HL-60 (cell line): ENCODE measurements around the gene TNRC6C.

Experiments used
- DNase-seq, 2 experiments: peaks; one replicate each; pipeline ENCODE4 v3.0.0-alpha.2; 2010 to 2020; ENCODE audit warnings: low read depth in 1 of 2, low spot score in 1 of 2
- H3K27ac ChIP-seq: fragments of 250-450 bp; sonication (Bioruptor Pico); replicated peaks from 2 replicates; pipeline ENCODE4 v1.5.1; 2020; ENCODE audit warnings: mild to moderate bottlenecking, moderate library complexity
- H3K27me3 ChIP-seq: fragments of 250-450 bp; sonication (Bioruptor Pico); 2 replicates; pipeline ENCODE4 v1.5.1; 2021; ENCODE audit warnings: mild to moderate bottlenecking, moderate library complexity; ENCODE audit not compliant: insufficient read depth, poor library complexity, severe bottlenecking
- H3K4me3 ChIP-seq: replicated peaks from 2 replicates; pipeline ENCODE4 v1.5.1; 2011; ENCODE audit warnings: mild to moderate bottlenecking, control low read depth, low read length; ENCODE audit not compliant: insufficient read depth
- GABPA ChIP-seq: IDR thresholded peaks from 2 replicates; pipeline ENCODE4 v1.6.1; 2012; ENCODE audit warnings: low read depth
- POLR2AphosphoS5 ChIP-seq: IDR thresholded peaks from 2 replicates; pipeline ENCODE4 v1.6.1; 2012; ENCODE audit warnings: low read depth
- SPI1 ChIP-seq: IDR thresholded peaks from 2 replicates; pipeline ENCODE4 v1.6.1; 2012; ENCODE audit warnings: low read depth, mild to moderate bottlenecking, borderline replicate concordance
- TF ChIP-seq, protein P1 (sequence below): IDR thresholded peaks from one replicate; pipeline ENCODE4 v1.5.1; 2011; ENCODE audit warnings: low read length, control low read depth, inconsistent platforms; ENCODE audit not compliant: insufficient read depth
- TF ChIP-seq, protein P2 (sequence below): IDR thresholded peaks from 2 replicates; pipeline ENCODE4 v1.6.1; 2012; ENCODE audit warnings: low read depth; ENCODE audit not compliant: insufficient replicate concordance

The TNRC6C gene

DNA sequence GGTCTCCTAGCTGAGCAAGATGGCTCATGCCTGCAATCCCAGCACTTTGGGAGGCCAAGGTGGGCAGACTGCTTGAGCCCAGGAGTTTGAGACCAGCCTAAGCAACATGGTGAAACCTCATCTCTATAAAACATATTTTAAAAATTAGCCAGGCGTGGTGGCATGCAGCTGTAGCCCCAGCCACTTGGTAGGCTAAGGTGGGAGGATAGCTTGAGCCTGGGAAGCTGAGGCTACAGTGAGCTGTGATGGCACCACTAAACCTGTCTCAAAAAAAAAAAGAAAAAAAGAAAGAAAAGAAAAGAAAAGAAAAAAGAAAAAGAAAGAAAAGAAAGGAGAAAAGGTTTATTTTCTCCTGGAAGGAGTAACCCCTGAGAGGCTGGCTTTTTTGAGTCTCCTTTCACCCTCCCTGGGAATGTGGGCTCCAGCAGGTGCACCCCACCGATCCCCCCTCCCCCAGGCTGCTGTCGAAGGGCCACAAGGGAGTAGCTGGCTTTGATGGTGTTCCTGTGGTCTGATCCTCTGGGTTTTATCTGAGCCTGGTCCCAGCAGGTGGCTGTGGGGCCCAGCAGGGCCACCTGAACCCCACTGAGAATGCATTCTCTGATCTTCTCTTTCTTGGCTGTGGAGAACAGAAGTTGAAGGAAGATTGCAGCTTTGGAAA, 29.9 kb upstream of the TNRC6C start:
- H3K4me3 ChIP-seq: no peak overlapping the region
- TF ChIP-seq GABPA: no peak
- TF ChIP-seq, protein P1, sequence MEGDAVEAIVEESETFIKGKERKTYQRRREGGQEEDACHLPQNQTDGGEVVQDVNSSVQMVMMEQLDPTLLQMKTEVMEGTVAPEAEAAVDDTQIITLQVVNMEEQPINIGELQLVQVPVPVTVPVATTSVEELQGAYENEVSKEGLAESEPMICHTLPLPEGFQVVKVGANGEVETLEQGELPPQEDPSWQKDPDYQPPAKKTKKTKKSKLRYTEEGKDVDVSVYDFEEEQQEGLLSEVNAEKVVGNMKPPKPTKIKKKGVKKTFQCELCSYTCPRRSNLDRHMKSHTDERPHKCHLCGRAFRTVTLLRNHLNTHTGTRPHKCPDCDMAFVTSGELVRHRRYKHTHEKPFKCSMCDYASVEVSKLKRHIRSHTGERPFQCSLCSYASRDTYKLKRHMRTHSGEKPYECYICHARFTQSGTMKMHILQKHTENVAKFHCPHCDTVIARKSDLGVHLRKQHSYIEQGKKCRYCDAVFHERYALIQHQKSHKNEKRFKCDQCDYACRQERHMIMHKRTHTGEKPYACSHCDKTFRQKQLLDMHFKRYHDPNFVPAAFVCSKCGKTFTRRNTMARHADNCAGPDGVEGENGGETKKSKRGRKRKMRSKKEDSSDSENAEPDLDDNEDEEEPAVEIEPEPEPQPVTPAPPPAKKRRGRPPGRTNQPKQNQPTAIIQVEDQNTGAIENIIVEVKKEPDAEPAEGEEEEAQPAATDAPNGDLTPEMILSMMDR: no peak
- TF ChIP-seq, protein P2, sequence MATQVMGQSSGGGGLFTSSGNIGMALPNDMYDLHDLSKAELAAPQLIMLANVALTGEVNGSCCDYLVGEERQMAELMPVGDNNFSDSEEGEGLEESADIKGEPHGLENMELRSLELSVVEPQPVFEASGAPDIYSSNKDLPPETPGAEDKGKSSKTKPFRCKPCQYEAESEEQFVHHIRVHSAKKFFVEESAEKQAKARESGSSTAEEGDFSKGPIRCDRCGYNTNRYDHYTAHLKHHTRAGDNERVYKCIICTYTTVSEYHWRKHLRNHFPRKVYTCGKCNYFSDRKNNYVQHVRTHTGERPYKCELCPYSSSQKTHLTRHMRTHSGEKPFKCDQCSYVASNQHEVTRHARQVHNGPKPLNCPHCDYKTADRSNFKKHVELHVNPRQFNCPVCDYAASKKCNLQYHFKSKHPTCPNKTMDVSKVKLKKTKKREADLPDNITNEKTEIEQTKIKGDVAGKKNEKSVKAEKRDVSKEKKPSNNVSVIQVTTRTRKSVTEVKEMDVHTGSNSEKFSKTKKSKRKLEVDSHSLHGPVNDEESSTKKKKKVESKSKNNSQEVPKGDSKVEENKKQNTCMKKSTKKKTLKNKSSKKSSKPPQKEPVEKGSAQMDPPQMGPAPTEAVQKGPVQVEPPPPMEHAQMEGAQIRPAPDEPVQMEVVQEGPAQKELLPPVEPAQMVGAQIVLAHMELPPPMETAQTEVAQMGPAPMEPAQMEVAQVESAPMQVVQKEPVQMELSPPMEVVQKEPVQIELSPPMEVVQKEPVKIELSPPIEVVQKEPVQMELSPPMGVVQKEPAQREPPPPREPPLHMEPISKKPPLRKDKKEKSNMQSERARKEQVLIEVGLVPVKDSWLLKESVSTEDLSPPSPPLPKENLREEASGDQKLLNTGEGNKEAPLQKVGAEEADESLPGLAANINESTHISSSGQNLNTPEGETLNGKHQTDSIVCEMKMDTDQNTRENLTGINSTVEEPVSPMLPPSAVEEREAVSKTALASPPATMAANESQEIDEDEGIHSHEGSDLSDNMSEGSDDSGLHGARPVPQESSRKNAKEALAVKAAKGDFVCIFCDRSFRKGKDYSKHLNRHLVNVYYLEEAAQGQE: no peak
- no peak for TF ChIP-seq SPI1
- no peak for TF ChIP-seq POLR2AphosphoS5
- no peak for DNase-seq
- H3K27ac ChIP-seq: no peak overlapping the region
- peaks cover 9% of the 10 kb centered on the region for H3K27me3 ChIP-seq

DNA sequence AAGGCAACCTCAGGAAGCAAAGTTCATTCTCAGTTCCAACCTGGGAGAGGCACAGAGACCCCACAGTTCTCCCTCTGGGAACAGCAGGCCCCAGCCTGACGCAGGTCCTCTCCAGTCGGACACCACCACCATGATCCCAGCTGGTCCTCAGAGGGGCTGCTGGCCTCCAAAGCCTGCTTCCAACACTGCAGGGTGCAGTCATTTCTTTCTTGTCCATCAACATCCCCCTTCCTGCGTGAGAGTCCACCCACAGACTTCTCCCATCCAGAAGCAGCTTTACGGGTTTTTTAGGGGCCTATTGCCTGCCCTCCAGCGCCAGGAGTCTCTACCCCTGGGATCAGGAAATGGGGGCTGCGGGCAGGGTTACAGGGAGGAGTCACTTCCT, 29.3 kb upstream of the TNRC6C start:
- Histone ChIP-seq H3K27ac (no peak overlapping the region), H3K4me3 (no peak overlapping the region), H3K27me3 (peaks cover 11% of the 10 kb centered on the region)
- TF ChIP-seq, protein P1: no peak
- no peak for TF ChIP-seq POLR2AphosphoS5
- no peak for DNase-seq

- Histone ChIP-seq H3K4me3 (no peak overlapping the region), H3K27me3 (peaks cover 6% of the 10 kb centered on the region), H3K27ac (no peak overlapping the region)
- DNase-seq: no peak
- TF ChIP-seq POLR2AphosphoS5 (no peak), SPI1 (no peak), GABPA (no peak)
- TF ChIP-seq, protein P2: no peak
- TF ChIP-seq, protein P1: no peak
These were observed 28.5 kb upstream of the TNRC6C start for GRCh38 chr17:77929871-77930436.
